Measurements from ENCODE around the gene RAD51B.

- TF ChIP-seq AFF1 (IDR thresholded peaks at IDR 0.05; ENCODE audit: low read depth in 1 of 2, partially characterized antibody in 2 of 2), result no peak
- no peak for TF ChIP-seq EZH2 (IDR thresholded peaks at IDR 0.05; ENCODE audit: borderline replicate concordance, low read depth, low read length)
- TF ChIP-seq MAFF (IDR thresholded peaks at IDR 0.05; ENCODE audit: low read length), result peak; percentile 69
- no peak for TF ChIP-seq FOXK2 (conservative IDR thresholded peaks at IDR 0.05 in 1 of 2, IDR thresholded peaks at IDR 0.05 in 1 of 2; ENCODE audit: low read depth in 2 of 2)
- no peak for TF ChIP-seq HBP1 (CRISPR knock-in tag; IDR thresholded peaks at IDR 0.05)
Observed at GRCh38 chr14:68679746-68680467, 860.3 kb downstream of the RAD51B start.

Measured in K562 (cell line).